Uterus (tissue), 2 donors: ENCODE measurements around the gene ASIC4.

Experiments used
- CTCF ChIP-seq, 4 experiments: fragments of 200-600 bp in 2 of 4; fragments of 450-650 bp in 2 of 4; sonication (generic) in 2 of 4; IDR thresholded peaks; one replicate each; pipeline ENCODE4 v1.5.1; 2016 to 2019; ENCODE audit warnings: antibody characterized with exemption in 4 of 4, mild to moderate bottlenecking in 2 of 4, moderate library complexity in 1 of 4
- POLR2A ChIP-seq, 2 donors: fragments of 450-650 bp; IDR thresholded peaks; one replicate each; pipeline ENCODE4 v1.6.1; 2016; ENCODE audit warnings: antibody characterized with exemption in 2 of 2, mild to moderate bottlenecking in 1 of 2, moderate library complexity in 1 of 2

- TF ChIP-seq CTCF (IDR thresholded peaks at IDR 0.05) = no peak
- TF ChIP-seq POLR2A (IDR thresholded peaks at IDR 0.05) = no peak
These were observed 40.1 kb downstream of the ASIC4 start for GRCh38 chr2:219554350-219554749.
